DMS153 treated with DMSO at 0.1 percent for 48 hours (cell line): ENCODE results near the gene WIPF3.
"Not testable (repeated sequence)": the region's sequence is repeated elsewhere in the genome, so short reads cannot be mapped to it uniquely, and the experiment has no call there.

ENCODE experiments used
- DNase-seq: peaks from one replicate; lab custom pipeline; 2025; ENCODE audit not compliant: unreplicated experiment; lab: John Stamatoyannopoulos, UW

The WIPF3 gene

GRCh38 chr7:29878081-29878688 is 71.9 kb downstream of the WIPF3 start:
- DNase-seq: peak; percentile 45

- no peak for DNase-seq
Observed at GRCh38 chr7:29879609-29880008, 73.3 kb downstream of the WIPF3 start.

- peak; percentile 34 for DNase-seq
Observed at GRCh38 chr7:29881724-29882123, 75.4 kb downstream of the WIPF3 start.

- no peak for DNase-seq
Observed at GRCh38 chr7:29882481-29882880, 76.2 kb downstream of the WIPF3 start.

GRCh38 chr7:29883462-29884398 is 77.4 kb downstream of the WIPF3 start:
- peak; percentile 73 for DNase-seq

- DNase-seq: peak; percentile 78
Observed at GRCh38 chr7:29884399-29885272, 78.3 kb downstream of the WIPF3 start.

- no peak for DNase-seq
Observed at GRCh38 chr7:29885626-29886025, 79.3 kb downstream of the WIPF3 start.

GRCh38 chr7:29886827-29887226 is 80.5 kb downstream of the WIPF3 start:
- no peak for DNase-seq

GRCh38 chr7:29888006-29888405 is 81.7 kb downstream of the WIPF3 start:
- no peak for DNase-seq

GRCh38 chr7:29889288-29889687 is 83.0 kb downstream of the WIPF3 start:
- DNase-seq: no peak

GRCh38 chr7:29890251-29890650 is 83.9 kb downstream of the WIPF3 start:
- no peak for DNase-seq

GRCh38 chr7:29890786-29891185 is 84.5 kb downstream of the WIPF3 start:
- not testable (repeated sequence) for DNase-seq

- no peak for DNase-seq
Observed at GRCh38 chr7:29891766-29892165, 85.5 kb downstream of the WIPF3 start.

- DNase-seq: no peak
Observed at GRCh38 chr7:29892231-29892630, 85.9 kb downstream of the WIPF3 start.

GRCh38 chr7:29893351-29893965 is 87.2 kb downstream of the WIPF3 start:
- DNase-seq: no peak

- DNase-seq: no peak
Observed at GRCh38 chr7:29894256-29894655, 87.9 kb downstream of the WIPF3 start.

- no peak for DNase-seq
Observed at GRCh38 chr7:29895559-29895958, 89.3 kb downstream of the WIPF3 start.

GRCh38 chr7:29896685-29897411 is 90.5 kb downstream of the WIPF3 start:
- DNase-seq: no peak

- no peak for DNase-seq
Observed at GRCh38 chr7:29898301-29898700, 92.0 kb downstream of the WIPF3 start.

GRCh38 chr7:29900745-29901144 is 94.4 kb downstream of the WIPF3 start:
- DNase-seq: no peak
